GM23248 (cell line): Measurements from ENCODE around the gene PRPSAP1. TPM values are rescaled to one million over a fixed set of nuclear protein-coding genes. Genes with fewer than 3 reads are reported as not detected.

Source experiments
- DNase-seq: peaks from one replicate; pipeline ENCODE4 v3.0.0-alpha.2; 2015
- H2AFZ ChIP-seq: fragments of 200-600 bp; sonication (generic); 2 replicates; pipeline ENCODE4 v1.6.1; 2016; ENCODE audit warnings: antibody characterized with exemption
- H3F3A ChIP-seq: fragments of 200-600 bp; sonication (generic); 2 replicates; pipeline ENCODE4 v1.6.1; 2016; ENCODE audit warnings: mild to moderate bottlenecking, antibody characterized with exemption, mixed run types; ENCODE audit not compliant: insufficient read depth
- H3K27ac ChIP-seq: fragments of 200-600 bp; sonication (generic); 2 replicates; pipeline ENCODE4 v1.5.1; 2016; ENCODE audit warnings: mild to moderate bottlenecking
- H3K27me3 ChIP-seq: fragments of 200-600 bp; sonication (generic); replicated peaks from 2 replicates; pipeline ENCODE4 v1.6.1; 2016; ENCODE audit warnings: mild to moderate bottlenecking; ENCODE audit not compliant: insufficient read depth
- H3K36me3 ChIP-seq: fragments of 200-600 bp; sonication (generic); 2 replicates; pipeline ENCODE4 v1.6.1; 2016; ENCODE audit warnings: low read depth, mild to moderate bottlenecking
- H3K4me1 ChIP-seq: fragments of 200-600 bp; sonication (generic); 2 replicates; pipeline ENCODE4 v1.6.1; 2016; ENCODE audit warnings: mild to moderate bottlenecking; ENCODE audit not compliant: insufficient read depth
- H3K4me2 ChIP-seq: fragments of 200-600 bp; sonication (generic); one replicate; pipeline ENCODE4 v1.6.1; 2016; ENCODE audit warnings: mild to moderate bottlenecking; ENCODE audit not compliant: unreplicated experiment
- H3K4me3 ChIP-seq: fragments of 200-600 bp; sonication (generic); 2 replicates; pipeline ENCODE4 v1.5.1; 2016; ENCODE audit warnings: mild to moderate bottlenecking
- H3K79me2 ChIP-seq: fragments of 200-600 bp; sonication (generic); 2 replicates; pipeline ENCODE4 v1.6.1; 2016; ENCODE audit warnings: mild to moderate bottlenecking; ENCODE audit not compliant: insufficient read depth
- H3K9ac ChIP-seq: fragments of 200-600 bp; sonication (generic); 2 replicates; pipeline ENCODE4 v1.6.1; 2016; ENCODE audit warnings: mild to moderate bottlenecking
- H3K9me2 ChIP-seq: fragments of 200-600 bp; sonication (generic); 2 replicates; pipeline ENCODE4 v1.6.1; 2016; ENCODE audit warnings: mixed run types, mild to moderate bottlenecking, moderate library complexity; ENCODE audit not compliant: insufficient read depth
- H3K9me3 ChIP-seq: fragments of 200-600 bp; sonication (generic); one replicate; pipeline ENCODE4 v1.6.1; 2017; ENCODE audit warnings: low read depth
- H4K20me1 ChIP-seq: fragments of 200-600 bp; sonication (generic); 2 replicates; pipeline ENCODE4 v1.6.0; 2016; ENCODE audit not compliant: insufficient read depth
- EZH2 ChIP-seq: fragments of 200-600 bp; sonication (generic); IDR thresholded peaks from 2 replicates; pipeline ENCODE4 v1.6.1; 2018; ENCODE audit warnings: antibody characterized with exemption, mild to moderate bottlenecking; ENCODE audit not compliant: insufficient read depth, poor library complexity, severe bottlenecking
- EZH2phosphoT487 ChIP-seq: fragments of 200-600 bp; sonication (generic); IDR thresholded peaks from 2 replicates; pipeline ENCODE4 v1.6.1; 2018; ENCODE audit warnings: antibody characterized with exemption, moderate library complexity, mild to moderate bottlenecking, low read depth; ENCODE audit not compliant: insufficient read depth
- WGBS, 2 experiments: methylation state at CpG; one replicate each; pipeline ENCODE4 v1.1.6; 2015 to 2017; ENCODE audit warnings: low lambda C conversion rate in 2 of 2, low coverage in 1 of 2; ENCODE audit errors: missing lambda C conversion rate in 2 of 2; 5-methylcytosine and 5-hydroxymethylcytosine counted together
- in situ Hi-C: fragments of 300-500 bp; cut with MboI; formaldehyde crosslinking; loops from 2 replicates; pipeline ENCODE4 v1.15.0; 2020
- polyA plus RNA-seq: library from polyadenylated mRNA; unstranded; fragments of >200 nt; fragmentation: Nextera tagmentation; extraction: Ambion mirVana; gene quantifications from 2 replicates; pipeline ENCODE4 v1.2.1, GENCODE V29; 2016
- total RNA-seq: library from RNA; depleted of rRNA; stranded (reverse); fragments of >200 nt; shearing (Covaris generic); gene quantifications from 2 replicates; pipeline ENCODE4 v1.2.3, GENCODE V29; 2014

PRPSAP1 gene
- total and polyA plus RNA-seq, 2 experiments from 2014 or later = 53.2 to 56.5 TPM

DNA sequence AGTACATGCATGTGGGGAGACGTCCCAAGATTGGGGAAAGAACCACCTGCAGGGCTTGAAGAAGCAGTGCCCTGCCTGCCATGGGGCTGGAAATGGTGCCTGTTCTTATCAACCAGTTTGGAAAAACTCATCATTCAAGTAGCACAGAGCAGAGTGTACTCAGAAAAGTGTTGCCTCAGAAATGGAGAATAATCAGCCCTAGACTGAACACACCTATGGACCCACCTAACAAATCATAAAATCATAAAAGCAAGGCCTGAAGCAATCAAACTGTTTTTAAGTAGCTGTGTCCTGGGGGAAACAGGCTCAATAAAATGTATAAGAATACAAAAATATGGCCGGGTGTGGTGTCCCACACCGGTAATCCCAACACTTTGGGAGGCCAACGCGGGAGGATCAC is 56.8 kb downstream of the PRPSAP1 start:
- Histone ChIP-seq H3K9ac (no peak overlapping the region), H3K36me3 (no peaks in the 10 kb centered on the region), H3K79me2 (no peaks in the 10 kb centered on the region), H3K9me3 (no peaks in the 10 kb centered on the region), H3K4me3 (no peak overlapping the region), H3F3A (no peaks in the 10 kb centered on the region), H2AFZ (no peak overlapping the region), H4K20me1 (no peaks in the 10 kb centered on the region), H3K27me3 (no peaks in the 10 kb centered on the region), H3K9me2 (no peaks in the 10 kb centered on the region), H3K4me2 (no peak overlapping the region), H3K27ac (no peak overlapping the region), H3K4me1 (no peaks in the 10 kb centered on the region)
- in situ Hi-C loops = loop anchor here (25.0 kb wide), 1 partner anchor 385 kb away; the partner anchor contains the start of gene MRPL38
- TF ChIP-seq EZH2phosphoT487 (no peak), EZH2 (no peak)
- 96 to 98% methylated on average over 5 of the region's 5 CpGs for WGBS, 2 experiments
- DNase-seq = no peak

DNA sequence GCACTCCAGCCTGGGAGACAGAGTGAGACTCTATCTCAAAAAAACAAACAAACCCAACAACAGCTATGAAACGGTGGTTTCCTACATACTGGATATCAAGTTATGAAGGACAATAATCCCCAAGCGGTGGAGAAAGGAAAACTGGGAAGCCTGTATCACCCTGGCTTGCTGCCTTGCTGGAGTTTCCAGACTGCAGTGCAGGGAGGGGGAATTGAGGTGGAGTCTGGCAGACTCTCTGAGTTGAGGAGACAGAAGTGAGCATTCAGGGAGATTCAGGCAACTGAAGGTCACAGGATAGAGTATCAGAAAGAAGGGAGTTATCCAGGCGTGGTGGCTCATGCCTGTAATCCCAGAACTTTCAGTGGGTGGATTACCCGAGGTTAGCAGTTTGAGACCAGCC is 57.5 kb downstream of the PRPSAP1 start:
- DNase-seq = no peak
- H3K4me1 ChIP-seq = no peaks in the 10 kb centered on the region
- H3F3A ChIP-seq = no peaks in the 10 kb centered on the region
- no peaks in the 10 kb centered on the region for H3K9me2 ChIP-seq
- H3K4me2 ChIP-seq = no peak overlapping the region
- no peaks in the 10 kb centered on the region for H3K27me3 ChIP-seq
- no peak overlapping the region for H3K4me3 ChIP-seq
- 64 to 70% methylated on average over 4 of the region's 4 CpGs for WGBS, 2 experiments
- no peaks in the 10 kb centered on the region for H3K36me3 ChIP-seq
- no peak overlapping the region for H2AFZ ChIP-seq
- no peak overlapping the region for H3K9ac ChIP-seq
- TF ChIP-seq EZH2phosphoT487 (no peak), EZH2 (no peak)
- no peaks in the 10 kb centered on the region for H3K79me2 ChIP-seq
- H3K9me3 ChIP-seq = no peaks in the 10 kb centered on the region
- H4K20me1 ChIP-seq = no peaks in the 10 kb centered on the region
- H3K27ac ChIP-seq = no peak overlapping the region
- in situ Hi-C loops = loop anchor here (25.0 kb wide), 1 partner anchor 384 kb away; the partner anchor contains the start of gene MRPL38

DNA sequence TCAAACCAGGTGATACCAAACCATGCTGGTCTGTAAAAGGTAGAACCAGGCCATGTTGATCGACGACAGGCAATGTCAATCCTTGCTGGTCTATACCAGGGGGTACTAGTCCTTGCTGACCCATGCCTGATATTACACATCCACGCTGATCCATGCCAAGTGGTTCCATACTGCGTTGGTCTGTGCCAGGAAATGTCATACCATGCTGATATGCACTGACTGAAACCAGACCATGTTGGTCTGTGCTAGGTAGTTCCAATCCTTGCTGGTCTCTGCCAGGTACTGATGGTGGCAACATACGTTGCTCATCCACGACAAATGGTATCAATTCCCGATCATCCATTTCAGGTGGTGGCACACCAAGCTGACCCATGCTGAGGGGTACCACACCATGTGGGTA is 60.6 kb downstream of the PRPSAP1 start:
- TF ChIP-seq EZH2 (no peak), EZH2phosphoT487 (no peak)
- in situ Hi-C loops = loop anchor here (25.0 kb wide), 1 partner anchor 381 kb away; the partner anchor contains the start of gene MRPL38
- 90 to 92% methylated on average over 7 of the region's 7 CpGs for WGBS, 2 experiments
- no peaks in the 10 kb centered on the region for H4K20me1 ChIP-seq
- H3K79me2 ChIP-seq = no peaks in the 10 kb centered on the region
- H3F3A ChIP-seq = no peaks in the 10 kb centered on the region
- H3K4me1 ChIP-seq = no peaks in the 10 kb centered on the region
- DNase-seq = no peak
- no peaks in the 10 kb centered on the region for H3K27me3 ChIP-seq
- no peak overlapping the region for H3K4me3 ChIP-seq
- H3K27ac ChIP-seq = no peak overlapping the region
- no peak overlapping the region for H3K4me2 ChIP-seq
- no peaks in the 10 kb centered on the region for H3K9me2 ChIP-seq
- H2AFZ ChIP-seq = no peak overlapping the region
- H3K9me3 ChIP-seq = no peaks in the 10 kb centered on the region
- no peak overlapping the region for H3K9ac ChIP-seq
- no peaks in the 10 kb centered on the region for H3K36me3 ChIP-seq

DNA sequence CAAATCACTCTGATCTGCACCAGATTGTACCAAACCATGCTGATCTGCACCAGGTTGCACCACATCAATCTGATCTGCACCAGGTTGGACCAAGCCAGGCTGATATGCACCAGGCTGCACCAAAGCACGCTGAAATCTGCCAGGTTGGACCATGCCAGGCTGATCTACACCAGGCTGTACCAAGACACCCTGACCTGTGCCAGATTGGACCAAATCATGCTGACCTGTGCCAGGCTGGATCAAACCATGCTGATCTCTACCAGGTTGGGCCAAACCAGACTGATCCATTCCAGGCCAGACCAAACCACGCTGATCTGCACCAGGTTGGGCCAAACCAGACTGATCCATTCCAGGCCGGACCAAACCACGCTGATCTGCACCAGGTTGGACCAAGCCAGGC is 61.1 kb downstream of the PRPSAP1 start:
- Histone ChIP-seq H3K9me2 (no peaks in the 10 kb centered on the region), H3K4me1 (no peaks in the 10 kb centered on the region), H2AFZ (no peak overlapping the region), H3K9ac (no peak overlapping the region), H3K4me3 (no peak overlapping the region), H4K20me1 (no peaks in the 10 kb centered on the region), H3K27ac (no peak overlapping the region), H3K4me2 (no peak overlapping the region), H3F3A (no peaks in the 10 kb centered on the region), H3K36me3 (no peaks in the 10 kb centered on the region), H3K27me3 (no peaks in the 10 kb centered on the region), H3K79me2 (no peaks in the 10 kb centered on the region), H3K9me3 (no peaks in the 10 kb centered on the region)
- DNase-seq = no peak
- 94 to 98% methylated on average over 4 of the region's 4 CpGs for WGBS, 2 experiments
- in situ Hi-C loops = loop anchor here (25.0 kb wide), 1 partner anchor 380 kb away; the partner anchor contains the start of gene MRPL38
- TF ChIP-seq EZH2phosphoT487 (no peak), EZH2 (no peak)
